Measurements from ENCODE around the gene CFAP45. TPM values are rescaled to one million over a fixed set of nuclear protein-coding genes. Genes with fewer than 3 reads are reported as not detected.
A peak's percentile ranks its signal among the peaks of the same experiment; 100 is the strongest.

Gene CFAP45
- total and polyA plus RNA-seq, 9 of the 15 experiments (the other 6 are each of a cell fraction or from before 2014, with no cell fraction given): 0.65 to 2.4 (median 1.5) TPM

GRCh38 chr1:159923203-159924024 is 23.4 kb upstream of the CFAP45 start (continued):
- TF ChIP-seq ZNF431 (CRISPR knock-in tag; IDR thresholded peaks at IDR 0.05) (no peak; the same call in 1 of the 2 replicates), HDGF (IDR thresholded peaks at IDR 0.05) (no peak), TFAM (CRISPR knock-in tag; conservative IDR thresholded peaks at IDR 0.05) (no peak), MEIS2 (IDR thresholded peaks at IDR 0.05; ENCODE audit: partially characterized antibody) (peak; percentile 40), ETV1 (tag; conservative IDR thresholded peaks at IDR 0.05; ENCODE audit: low read depth) (peak; percentile 77), ETS2 (tag; IDR thresholded peaks at IDR 0.05; ENCODE audit: borderline replicate concordance, poor library complexity, severe bottlenecking) (no peak), ZNF586 (CRISPR knock-in tag; conservative IDR thresholded peaks at IDR 0.05) (no peak), POLR2A (conservative IDR thresholded peaks at IDR 0.05) (peak; percentile 66), ZNF717 (CRISPR knock-in tag; IDR thresholded peaks at IDR 0.05) (no peak), NCOA1 (IDR thresholded peaks at IDR 0.05; ENCODE audit: low read depth) (0 out of 2 replicates have a peak, but pooled peaks have one; percentile 35), BRF1 (IDR thresholded peaks at IDR 0.05; ENCODE audit: borderline replicate concordance, extremely low read depth, insufficient read length) (no peak), SMAD1 (IDR thresholded peaks at IDR 0.05; ENCODE audit: low read depth, low read length, partially characterized antibody) (peak; percentile 40), NFXL1 (CRISPR knock-in tag; IDR thresholded peaks at IDR 0.05) (no peak), ZFP36 (IDR thresholded peaks at IDR 0.05; ENCODE audit: low read depth, low read length, partially characterized antibody) (no peak), ZNF696 (CRISPR knock-in tag; conservative IDR thresholded peaks at IDR 0.05) (no peak), PTBP1 (IDR thresholded peaks at IDR 0.05; ENCODE audit: low read depth, low read length) (no peak), ZMIZ1 (IDR thresholded peaks at IDR 0.05; ENCODE audit: low read depth in 2 of 2, low read length in 2 of 2) (peak in 1 of 2 experiments; percentile 64; a peak in 1 of 4 replicates), ETV5 (CRISPR knock-in tag; IDR thresholded peaks at IDR 0.05; ENCODE audit: low read depth) (peak; percentile 66; the same call in 1 of the 2 replicates), ZBTB34 (CRISPR knock-in tag; IDR thresholded peaks at IDR 0.05) (no peak), UBTF (IDR thresholded peaks at IDR 0.05; ENCODE audit: borderline replicate concordance in 1 of 2, low read depth in 2 of 2, low read length in 2 of 2) (no peak), SRSF9 (IDR thresholded peaks at IDR 0.05; ENCODE audit: borderline replicate concordance, low read depth, low read length) (no peak), HEY1 (CRISPR knock-in tag; IDR thresholded peaks at IDR 0.05; ENCODE audit: borderline replicate concordance) (no peak)

Measured in K562 (cell line).